ENCODE measurements around the gene TRABD2A. TPM values are rescaled to one million over a fixed set of nuclear protein-coding genes. Genes with fewer than 3 reads are reported as not detected.

The TRABD2A gene
- total and polyA plus RNA-seq, 9 of the 15 experiments (the other 6 are each of a cell fraction or from before 2014, with no cell fraction given), result 0.07 to 0.45 (median 0.25) TPM

DNA sequence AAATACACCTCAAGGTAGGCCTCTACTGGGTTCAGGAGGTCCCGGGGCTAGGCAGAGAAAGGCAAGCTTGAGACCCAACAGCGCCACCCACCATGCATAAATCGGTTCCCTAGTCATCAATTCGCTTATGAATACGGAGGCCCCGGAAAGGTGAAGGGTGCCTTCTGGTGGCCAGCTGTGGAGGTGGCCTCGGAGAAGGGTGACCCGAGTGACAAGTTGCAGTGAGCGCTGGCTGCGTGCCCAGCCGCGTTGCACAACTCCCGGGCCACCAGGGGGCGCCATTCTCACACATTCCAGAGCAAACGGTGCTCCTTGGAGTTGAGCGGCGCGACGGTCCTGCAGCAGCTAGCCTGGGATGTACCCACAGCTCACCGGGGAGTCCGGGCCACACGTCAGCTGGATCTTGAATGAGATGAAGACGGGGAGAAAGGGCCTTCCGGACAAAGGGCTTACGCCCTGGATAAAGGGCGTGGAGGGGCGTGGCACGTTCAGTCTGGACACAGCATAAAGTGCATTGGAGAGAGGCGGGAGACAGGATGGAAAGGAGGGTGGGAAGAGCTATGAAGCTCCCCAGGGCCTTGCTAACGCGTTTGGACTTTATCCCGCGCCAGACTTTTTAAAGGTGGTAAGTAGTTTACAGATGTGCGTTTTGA is 45.0 kb upstream of the TRABD2A start (continued):
- TF ChIP-seq MNT (conservative IDR thresholded peaks at IDR 0.05) (peak; percentile 49 to 74; a peak in 3 of 4 replicates), MTA3 (IDR thresholded peaks at IDR 0.05; ENCODE audit: borderline replicate concordance) (peak; percentile 76; the same call in 1 of the 2 replicates), ZNF431 (CRISPR knock-in tag; IDR thresholded peaks at IDR 0.05) (peak; percentile 72; the same call in 1 of the 2 replicates), PHF8 (IDR thresholded peaks at IDR 0.05; ENCODE audit: borderline replicate concordance, low read length) (no peak), ZNF134 (CRISPR knock-in tag; conservative IDR thresholded peaks at IDR 0.05) (peak; percentile 55; the same call in 1 of the 2 replicates), MEIS2 (IDR thresholded peaks at IDR 0.05; ENCODE audit: partially characterized antibody) (peak; percentile 84), SP1 (CRISPR knock-in tag; IDR thresholded peaks at IDR 0.05) (peak; percentile 78), XRCC3 (IDR thresholded peaks at IDR 0.05) (no peak), RREB1 (CRISPR knock-in tag; IDR thresholded peaks at IDR 0.05) (peak; percentile 83; the same call in 1 of the 2 replicates), ESRRA (IDR thresholded peaks at IDR 0.05; ENCODE audit: borderline replicate concordance, low read depth) (peak; percentile 86), DPF2 (IDR thresholded peaks at IDR 0.05) (peak; percentile 46; the same call in 1 of the 2 replicates), HMG20B (CRISPR knock-in tag; IDR thresholded peaks at IDR 0.05) (no peak), ZBTB1 (CRISPR knock-in tag; IDR thresholded peaks at IDR 0.05; ENCODE audit: borderline replicate concordance, low read depth) (no peak; the same call in 1 of the 2 replicates), MLLT1 (IDR thresholded peaks at IDR 0.05) (peak in 1 of 2 experiments; percentile 90; a peak in 2 of 4 replicates)
- TF ChIP-seq, protein P1, sequence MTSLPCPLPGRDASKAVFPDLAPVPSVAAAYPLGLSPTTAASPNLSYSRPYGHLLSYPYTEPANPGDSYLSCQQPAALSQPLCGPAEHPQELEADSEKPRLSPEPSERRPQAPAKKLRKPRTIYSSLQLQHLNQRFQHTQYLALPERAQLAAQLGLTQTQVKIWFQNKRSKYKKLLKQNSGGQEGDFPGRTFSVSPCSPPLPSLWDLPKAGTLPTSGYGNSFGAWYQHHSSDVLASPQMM (CRISPR knock-in tag; IDR thresholded peaks at IDR 0.05), result no peak
- TF ChIP-seq, protein P2, sequence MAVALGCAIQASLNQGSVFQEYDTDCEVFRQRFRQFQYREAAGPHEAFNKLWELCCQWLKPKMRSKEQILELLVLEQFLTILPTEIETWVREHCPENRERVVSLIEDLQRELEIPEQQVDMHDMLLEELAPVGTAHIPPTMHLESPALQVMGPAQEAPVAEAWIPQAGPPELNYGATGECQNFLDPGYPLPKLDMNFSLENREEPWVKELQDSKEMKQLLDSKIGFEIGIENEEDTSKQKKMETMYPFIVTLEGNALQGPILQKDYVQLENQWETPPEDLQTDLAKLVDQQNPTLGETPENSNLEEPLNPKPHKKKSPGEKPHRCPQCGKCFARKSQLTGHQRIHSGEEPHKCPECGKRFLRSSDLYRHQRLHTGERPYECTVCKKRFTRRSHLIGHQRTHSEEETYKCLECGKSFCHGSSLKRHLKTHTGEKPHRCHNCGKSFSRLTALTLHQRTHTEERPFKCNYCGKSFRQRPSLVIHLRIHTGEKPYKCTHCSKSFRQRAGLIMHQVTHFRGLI (CRISPR knock-in tag; IDR thresholded peaks at IDR 0.05), result no peak
